GM12891 (cell line): Measurements from ENCODE around the gene DDX23.

Source experiments
- DNase-seq: peaks from one replicate; pipeline ENCODE4 v3.0.0; 2011; ENCODE audit warnings: low spot score; ENCODE audit not compliant: insufficient read length
- FAIRE-seq: peaks from 2 replicates; lab custom pipeline; 2011; peaks lifted over from hg19 to GRCh38; lab: Jason Lieb, UNC
- PAX5 ChIP-seq: IDR thresholded peaks from 2 replicates; pipeline ENCODE4 v1.6.1; 2011; ENCODE audit warnings: low read length, moderate library complexity, mild to moderate bottlenecking; ENCODE audit not compliant: insufficient read depth, severe bottlenecking
- POLR2A ChIP-seq: IDR thresholded peaks from 2 replicates; pipeline ENCODE4 v1.6.1; 2011; ENCODE audit warnings: low read depth, low read length, control low read depth
- POLR2AphosphoS5 ChIP-seq: IDR thresholded peaks from 2 replicates; pipeline ENCODE4 v1.6.1; 2011; ENCODE audit warnings: low read depth, low read length, control low read depth
- POU2F2 ChIP-seq: IDR thresholded peaks from 2 replicates; pipeline ENCODE4 v1.6.1; 2011; ENCODE audit warnings: low read depth, mild to moderate bottlenecking, control low read depth, low read length, moderate library complexity
- SPI1 ChIP-seq: IDR thresholded peaks from 2 replicates; pipeline ENCODE4 v1.6.1; 2011; ENCODE audit warnings: low read depth, low read length, control low read depth
- TAF1 ChIP-seq: IDR thresholded peaks from 2 replicates; pipeline ENCODE4 v1.6.1; 2011; ENCODE audit warnings: low read depth, low read length, control low read depth

Gene DDX23

GRCh38 chr12:48788524-48788853, 63.5 kb downstream of the DDX23 start:
- DNase-seq (no peak), FAIRE-seq (no peak)
- TF ChIP-seq PAX5 (no peak), POLR2A (no peak), POU2F2 (no peak), TAF1 (no peak), POLR2AphosphoS5 (no peak), SPI1 (no peak)

GRCh38 chr12:48787791-48788523, 64.0 kb downstream of the DDX23 start:
- FAIRE-seq = no peak
- no peak for DNase-seq
- no peak for TF ChIP-seq SPI1
- TF ChIP-seq TAF1 = no peak
- no peak for TF ChIP-seq POU2F2
- TF ChIP-seq PAX5 = no peak
- TF ChIP-seq POLR2A = no peak

- no peak for TF ChIP-seq TAF1
- no peak for TF ChIP-seq PAX5
- no peak for TF ChIP-seq SPI1
- no peak for TF ChIP-seq POLR2A
- no peak for TF ChIP-seq POLR2AphosphoS5
- no peak for TF ChIP-seq POU2F2
- FAIRE-seq = no peak
- DNase-seq = no peak
Observed at GRCh38 chr12:48786591-48787544, 65.1 kb downstream of the DDX23 start.

GRCh38 chr12:48783432-48783831, 68.5 kb downstream of the DDX23 start:
- no peak for TF ChIP-seq SPI1
- TF ChIP-seq POLR2A = no peak
- TF ChIP-seq POU2F2 = no peak
- no peak for TF ChIP-seq POLR2AphosphoS5
- no peak for TF ChIP-seq PAX5
- TF ChIP-seq TAF1 = no peak
- no peak for DNase-seq
- FAIRE-seq = no peak

GRCh38 chr12:48782457-48783395, 69.2 kb downstream of the DDX23 start:
- TF ChIP-seq POU2F2 = no peak
- TF ChIP-seq SPI1 = no peak
- no peak for TF ChIP-seq TAF1
- TF ChIP-seq POLR2A = no peak
- no peak for TF ChIP-seq PAX5
- TF ChIP-seq POLR2AphosphoS5 = no peak
- no peak for DNase-seq
- no peak for FAIRE-seq

GRCh38 chr12:48781750-48782456, 70.1 kb downstream of the DDX23 start:
- TF ChIP-seq POLR2AphosphoS5 = no peak
- DNase-seq = no peak
- FAIRE-seq = no peak

GRCh38 chr12:48780381-48781025, 71.5 kb downstream of the DDX23 start:
- no peak for TF ChIP-seq PAX5
- TF ChIP-seq TAF1 = no peak
- TF ChIP-seq POLR2A = no peak
- no peak for TF ChIP-seq POU2F2
- TF ChIP-seq SPI1 = no peak
- TF ChIP-seq POLR2AphosphoS5 = no peak
- no peak for DNase-seq
- FAIRE-seq = no peak

- TF ChIP-seq POU2F2 (no peak), POLR2A (no peak), SPI1 (no peak), PAX5 (no peak), POLR2AphosphoS5 (no peak), TAF1 (no peak)
- DNase-seq (no peak), FAIRE-seq (no peak)
Observed at GRCh38 chr12:48779869-48780268, 72.1 kb downstream of the DDX23 start.
